SIG-M5 (cell line): Measurements from ENCODE around the gene CACNG7.
"Not testable (repeated sequence)": the region's sequence is repeated elsewhere in the genome, so short reads cannot be mapped to it uniquely, and the experiment has no call there.

Experiments used
- DNase-seq: peaks from one replicate; lab custom pipeline; 2025; lab: John Stamatoyannopoulos, UW

Gene CACNG7

GRCh38 chr19:53906211-53907192 is 2.6 kb upstream of the CACNG7 start:
- DNase-seq: no peak

GRCh38 chr19:53907193-53907581 is 1.9 kb upstream of the CACNG7 start:
- DNase-seq: no peak

- no peak for DNase-seq
Measured at GRCh38 chr19:53907690-53908089, 1.4 kb upstream of the CACNG7 start.

GRCh38 chr19:53908106-53908934 is 758 bp upstream of the CACNG7 start:
- DNase-seq: no peak

GRCh38 chr19:53909471-53910169 is 542 bp downstream of the CACNG7 start:
- no peak for DNase-seq

- DNase-seq: no peak
Measured at GRCh38 chr19:53910170-53910518, 1.1 kb downstream of the CACNG7 start.

GRCh38 chr19:53912653-53913052 is 3.6 kb downstream of the CACNG7 start:
- no peak for DNase-seq

- DNase-seq: no peak
Measured at GRCh38 chr19:53915000-53915399, 5.9 kb downstream of the CACNG7 start.

GRCh38 chr19:53916004-53916403 is 6.9 kb downstream of the CACNG7 start:
- no peak for DNase-seq

- no peak for DNase-seq
Measured at GRCh38 chr19:53917356-53917755, 8.3 kb downstream of the CACNG7 start.

GRCh38 chr19:53927739-53928138 is 18.7 kb downstream of the CACNG7 start:
- no peak for DNase-seq

GRCh38 chr19:53936029-53936428 is 27.0 kb downstream of the CACNG7 start:
- no peak for DNase-seq

GRCh38 chr19:53942001-53942786 is 33.1 kb downstream of the CACNG7 start:
- no peak for DNase-seq

GRCh38 chr19:53944416-53944815 is 35.3 kb downstream of the CACNG7 start:
- no peak for DNase-seq

- no peak for DNase-seq
Measured at GRCh38 chr19:53944933-53945332, 35.9 kb downstream of the CACNG7 start.

GRCh38 chr19:53945441-53945840 is 36.4 kb downstream of the CACNG7 start:
- no peak for DNase-seq

GRCh38 chr19:53945998-53946397 is 36.9 kb downstream of the CACNG7 start:
- DNase-seq: no peak

GRCh38 chr19:53947624-53948023 is 38.5 kb downstream of the CACNG7 start:
- no peak for DNase-seq

GRCh38 chr19:53948611-53949010 is 39.5 kb downstream of the CACNG7 start:
- DNase-seq: not testable (repeated sequence)

GRCh38 chr19:53951436-53951835 is 42.4 kb downstream of the CACNG7 start:
- DNase-seq: no peak

GRCh38 chr19:53951947-53952346 is 42.9 kb downstream of the CACNG7 start:
- DNase-seq: no peak

- DNase-seq: no peak
Measured at GRCh38 chr19:53953383-53953782, 44.3 kb downstream of the CACNG7 start.
